PC-9 (cell line): Measurements from ENCODE around the gene CDK6.

ENCODE experiments used
- EZH2 ChIP-seq: fragments of 200-600 bp; sonication (generic); IDR thresholded peaks from 2 replicates; pipeline ENCODE4 v1.8.0; 2017; ENCODE audit warnings: antibody characterized with exemption, low read depth
- TF ChIP-seq, protein P1 (sequence below): fragments of 200-600 bp; sonication (generic); conservative IDR thresholded peaks from 2 replicates; pipeline ENCODE4 v1.6.1; 2017; ENCODE audit warnings: mixed run types, antibody characterized with exemption, mild to moderate bottlenecking, moderate library complexity

DNA sequence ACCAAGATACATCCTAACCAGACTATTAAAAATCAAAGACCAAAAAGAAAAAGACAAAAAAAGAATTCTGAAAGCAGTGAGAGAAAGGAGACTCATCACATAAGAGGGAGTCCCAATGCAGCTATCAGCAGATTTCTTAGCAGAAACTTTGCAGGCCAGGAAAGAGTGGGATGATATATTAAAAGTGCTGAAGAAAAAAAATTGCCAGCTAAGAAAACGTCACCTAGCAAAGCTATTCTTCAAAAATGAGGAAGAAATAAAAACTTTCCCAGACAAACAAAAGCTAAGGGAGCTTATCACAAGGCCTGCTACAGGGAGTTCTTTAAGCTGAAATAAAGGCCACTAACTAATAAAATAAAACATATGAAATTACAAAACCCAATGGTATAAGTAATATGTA lies 40.5 kb upstream of the CDK6 start:
- TF ChIP-seq, protein P1, sequence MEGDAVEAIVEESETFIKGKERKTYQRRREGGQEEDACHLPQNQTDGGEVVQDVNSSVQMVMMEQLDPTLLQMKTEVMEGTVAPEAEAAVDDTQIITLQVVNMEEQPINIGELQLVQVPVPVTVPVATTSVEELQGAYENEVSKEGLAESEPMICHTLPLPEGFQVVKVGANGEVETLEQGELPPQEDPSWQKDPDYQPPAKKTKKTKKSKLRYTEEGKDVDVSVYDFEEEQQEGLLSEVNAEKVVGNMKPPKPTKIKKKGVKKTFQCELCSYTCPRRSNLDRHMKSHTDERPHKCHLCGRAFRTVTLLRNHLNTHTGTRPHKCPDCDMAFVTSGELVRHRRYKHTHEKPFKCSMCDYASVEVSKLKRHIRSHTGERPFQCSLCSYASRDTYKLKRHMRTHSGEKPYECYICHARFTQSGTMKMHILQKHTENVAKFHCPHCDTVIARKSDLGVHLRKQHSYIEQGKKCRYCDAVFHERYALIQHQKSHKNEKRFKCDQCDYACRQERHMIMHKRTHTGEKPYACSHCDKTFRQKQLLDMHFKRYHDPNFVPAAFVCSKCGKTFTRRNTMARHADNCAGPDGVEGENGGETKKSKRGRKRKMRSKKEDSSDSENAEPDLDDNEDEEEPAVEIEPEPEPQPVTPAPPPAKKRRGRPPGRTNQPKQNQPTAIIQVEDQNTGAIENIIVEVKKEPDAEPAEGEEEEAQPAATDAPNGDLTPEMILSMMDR: no peak
- TF ChIP-seq EZH2: no peak
